ENCODE measurements around the gene NET1. TPM values are rescaled to one million over a fixed set of nuclear protein-coding genes. Genes with fewer than 3 reads are reported as not detected.
"Not testable (repeated sequence)": the region's sequence is repeated elsewhere in the genome, so short reads cannot be mapped to it uniquely, and the experiment has no call there.

The NET1 gene
- total RNA-seq, 1 donor from 2014 or later: 25.7 TPM

DNA sequence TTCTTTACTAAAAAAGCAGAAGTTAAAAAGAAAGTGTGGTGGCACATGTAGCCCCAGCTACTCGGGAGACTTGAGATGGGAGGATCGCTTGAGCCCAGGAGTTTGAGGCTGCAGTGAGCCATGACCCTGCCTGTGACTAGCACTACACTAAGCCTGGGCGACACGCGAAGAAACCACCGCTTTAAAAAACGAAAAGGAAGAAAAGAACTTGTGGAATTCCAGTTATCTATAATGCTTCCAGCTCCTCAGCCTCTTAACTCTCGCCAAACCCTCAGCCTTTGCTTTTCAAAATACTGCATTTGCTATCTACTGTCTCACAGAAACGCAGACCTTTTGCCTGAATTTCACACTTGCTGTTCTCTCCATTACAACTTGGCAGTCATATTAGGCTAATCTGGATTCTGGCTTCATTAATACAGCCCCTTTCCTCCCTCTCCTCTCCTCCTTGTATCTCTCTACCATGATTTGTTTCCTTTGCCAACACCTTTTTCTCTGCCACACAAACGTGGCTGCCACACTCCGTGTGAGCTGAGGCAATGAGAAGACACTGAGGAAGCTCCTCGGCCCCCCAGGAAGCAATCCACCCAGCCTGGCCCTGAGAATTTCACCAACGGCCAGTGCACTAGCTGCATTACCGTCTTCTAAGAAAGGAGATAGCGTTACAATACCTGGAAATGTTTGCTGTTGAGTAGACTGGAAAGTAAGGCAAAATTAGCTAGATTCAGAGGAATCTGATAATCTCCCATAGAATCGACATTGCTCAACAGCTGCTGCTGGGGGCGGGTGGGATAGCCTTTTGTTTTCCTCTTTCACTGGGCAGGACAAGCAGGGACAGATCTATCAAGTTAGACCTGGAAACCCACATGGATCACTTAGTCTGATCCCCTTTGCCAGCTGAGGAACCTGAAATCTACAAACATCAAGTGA is 49.8 kb downstream of the NET1 start:
- DNase-seq (ENCODE audit: extremely low read depth, low read depth, low spot score): no peak

DNA sequence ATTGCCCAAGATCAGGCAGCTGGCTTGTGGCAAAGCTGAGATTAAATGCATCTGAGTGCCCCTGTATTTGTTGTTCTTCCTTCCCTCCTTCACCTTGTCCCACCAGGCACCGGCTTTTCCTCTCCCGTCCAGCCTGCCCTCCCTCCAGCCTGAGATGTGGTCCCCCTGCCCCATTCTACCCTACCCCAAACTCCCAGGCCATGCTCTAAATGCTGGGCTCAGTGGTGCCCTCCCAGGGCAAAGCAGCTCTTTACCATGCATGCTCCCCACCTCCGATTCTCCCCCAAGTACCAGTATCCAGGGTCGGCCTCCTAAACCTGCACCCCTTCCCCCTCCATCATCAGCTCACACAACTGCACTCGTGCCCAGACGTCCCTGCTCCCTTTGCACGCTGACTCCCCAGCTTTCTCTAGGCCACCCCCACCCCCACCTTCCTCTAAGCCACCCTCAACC is 50.5 kb downstream of the NET1 start:
- no peak for DNase-seq (ENCODE audit: extremely low read depth, low read depth, low spot score)

DNA sequence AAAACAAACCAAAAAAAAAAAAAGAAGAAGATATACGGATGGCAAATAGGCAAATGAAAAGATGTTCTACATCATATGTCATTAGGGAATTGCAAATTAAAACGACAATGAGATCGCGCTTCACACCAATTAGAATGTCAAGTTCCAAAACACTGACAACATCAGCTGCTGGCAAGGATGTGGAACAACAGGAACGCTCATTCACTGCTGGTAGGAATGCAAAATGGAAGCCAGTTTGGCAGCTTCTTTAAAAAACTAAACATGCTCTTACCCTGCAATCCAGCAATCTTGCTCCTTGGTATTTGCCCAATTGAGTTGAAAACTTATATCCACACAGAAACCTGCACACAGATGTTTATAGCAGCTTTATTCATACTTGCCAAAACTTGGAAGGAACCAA is 52.2 kb downstream of the NET1 start:
- DNase-seq (ENCODE audit: extremely low read depth, low read depth, low spot score): no peak

DNA sequence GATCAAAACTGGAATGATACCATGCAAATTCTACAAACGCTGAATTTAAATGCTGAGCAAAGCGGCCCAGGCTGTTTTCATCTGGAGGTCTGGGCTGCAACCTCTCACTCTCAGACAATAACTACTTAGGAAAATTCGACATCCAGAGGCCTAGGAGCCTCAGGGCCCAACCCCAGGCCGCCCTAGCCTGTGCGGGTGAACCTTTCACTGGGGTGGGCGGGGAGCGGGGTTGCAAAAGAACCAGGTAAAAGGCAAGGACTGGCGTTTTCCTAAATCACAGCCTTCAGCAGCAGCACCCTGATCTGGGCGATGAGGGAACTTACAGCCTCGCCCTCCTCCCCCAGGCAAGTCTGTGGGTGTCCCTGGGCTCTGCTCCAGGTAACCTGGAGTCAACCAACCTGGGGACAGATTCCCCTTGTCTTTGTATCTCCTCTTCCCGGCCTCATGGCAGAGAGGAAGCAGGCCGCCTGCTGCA is 53.7 kb downstream of the NET1 start:
- DNase-seq (ENCODE audit: extremely low read depth, low read depth, low spot score): no peak

DNA sequence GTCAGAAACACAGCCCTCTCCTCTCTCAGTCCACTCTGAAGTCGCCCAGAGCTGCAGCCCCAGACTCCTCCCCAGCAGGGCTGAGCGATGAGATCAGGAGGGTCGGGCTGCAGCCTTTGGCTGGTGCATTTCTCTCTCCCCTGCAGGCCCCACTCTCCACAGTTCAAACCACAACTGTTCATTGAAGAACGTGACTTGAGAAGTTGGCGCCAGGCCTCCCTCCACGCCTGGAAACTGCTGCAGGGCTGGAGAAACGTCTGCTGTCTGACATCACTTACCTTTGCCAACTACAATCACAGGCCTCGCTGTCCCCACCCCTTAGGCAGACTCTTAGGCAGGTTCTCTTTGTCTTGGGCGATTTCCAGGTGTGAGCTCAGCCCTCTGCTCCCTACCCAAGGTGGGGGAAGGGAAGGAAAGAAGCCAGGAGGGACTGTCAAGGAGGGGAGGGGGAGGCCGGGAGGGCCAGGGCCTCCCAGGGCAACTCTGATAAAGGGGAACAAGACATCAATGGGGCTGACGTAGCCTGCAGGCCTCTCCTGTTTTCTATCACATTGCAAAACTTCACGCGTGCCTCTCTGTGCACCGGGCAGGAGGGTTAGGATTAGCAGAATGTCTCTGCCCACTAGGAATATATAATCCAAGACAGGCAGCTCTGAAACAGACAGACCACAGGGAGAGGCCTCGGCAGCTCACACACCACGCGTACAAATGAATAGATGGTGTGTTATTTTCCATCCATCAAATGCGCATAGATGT is 54.3 kb downstream of the NET1 start:
- no peak for DNase-seq (ENCODE audit: extremely low read depth, low read depth, low spot score)

DNA sequence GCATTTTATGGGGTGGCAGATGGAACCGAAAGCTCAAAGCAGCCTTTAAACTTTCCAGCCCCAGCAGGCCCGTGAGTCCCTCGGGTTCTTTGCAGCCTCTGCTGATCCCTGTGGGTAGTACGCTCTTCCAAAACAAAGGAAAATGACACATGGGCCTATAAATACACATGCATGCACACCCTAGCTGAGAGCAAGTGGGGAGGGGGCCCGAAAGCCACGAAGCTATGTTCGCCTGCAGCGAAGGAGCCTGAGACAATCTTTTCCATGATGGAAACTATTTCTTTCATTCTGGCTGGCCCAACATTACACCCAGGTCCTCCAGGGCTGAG is 54.8 kb downstream of the NET1 start:
- no peak for DNase-seq (ENCODE audit: extremely low read depth, low read depth, low spot score)

DNA sequence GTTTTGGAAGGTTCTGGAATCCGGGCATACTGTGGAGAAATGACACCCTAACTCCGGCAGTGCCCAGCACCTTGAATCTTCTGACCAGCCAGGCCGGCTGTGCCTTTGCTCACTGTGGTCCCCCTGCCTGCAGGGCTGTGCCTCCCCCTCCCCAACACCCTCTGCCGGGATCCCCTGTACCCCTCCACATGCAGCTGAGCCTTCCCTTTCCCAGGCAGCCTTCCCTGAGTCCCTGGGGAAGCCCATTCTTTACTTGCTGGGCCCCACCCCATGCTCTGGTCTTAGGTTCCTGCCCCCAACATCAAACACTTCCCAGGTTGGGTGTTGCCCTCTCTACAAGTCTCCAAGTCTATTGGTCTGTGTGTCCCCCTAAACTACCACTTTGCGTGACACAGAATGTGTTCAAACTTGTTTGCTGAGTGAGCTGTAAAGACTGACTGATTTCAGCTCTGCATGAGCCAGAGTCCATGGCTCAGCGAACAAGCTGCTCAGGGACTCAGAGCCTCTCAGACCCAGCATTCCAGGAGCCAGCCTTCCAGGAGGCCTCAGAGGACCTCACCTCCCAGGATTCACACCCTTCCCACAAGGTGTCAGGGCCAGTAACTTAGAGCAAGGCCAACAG is 55.4 kb downstream of the NET1 start:
- no peak for DNase-seq (ENCODE audit: extremely low read depth, low read depth, low spot score)

DNA sequence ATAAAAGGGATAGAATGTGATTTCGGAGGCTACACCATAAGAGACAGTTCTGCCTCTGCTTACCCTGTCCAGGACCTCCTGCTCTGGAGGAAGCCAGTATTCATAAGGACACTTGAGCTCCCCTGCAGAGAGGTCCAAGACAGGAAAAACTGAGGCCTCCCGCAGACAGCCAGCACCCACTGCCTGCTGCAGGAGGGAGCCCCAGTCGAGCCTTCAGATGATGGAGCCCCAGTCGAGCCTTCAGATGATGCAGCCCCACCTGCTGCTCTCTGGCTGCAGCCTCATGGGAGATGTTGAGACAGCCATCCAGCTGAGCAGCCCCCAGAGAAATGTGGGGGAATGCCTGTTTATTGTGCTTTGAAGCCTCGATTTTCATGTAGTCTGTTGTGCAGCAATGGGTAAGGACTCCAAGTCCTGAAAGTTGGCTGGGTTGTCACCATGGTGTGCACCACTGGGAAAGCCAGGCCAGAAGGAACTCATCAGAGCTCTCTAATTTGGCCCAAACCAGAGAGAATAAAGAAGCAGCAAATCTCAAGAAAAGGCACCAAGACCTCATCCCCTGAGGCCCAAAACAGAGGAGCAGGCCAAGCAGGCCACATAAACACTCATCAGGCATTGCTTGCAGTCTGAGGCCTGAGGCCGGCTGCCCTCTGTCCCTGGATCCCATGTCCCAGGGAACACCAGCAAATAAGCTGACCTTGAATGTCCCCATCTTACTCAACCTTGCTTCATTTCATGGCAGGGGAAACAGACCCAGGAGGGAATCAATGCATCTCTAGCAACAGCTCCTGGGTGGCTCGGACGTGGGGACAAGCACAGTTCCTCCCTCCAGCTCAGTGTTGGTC is 56.1 kb downstream of the NET1 start:
- DNase-seq (ENCODE audit: extremely low read depth, low read depth, low spot score): no peak

DNA sequence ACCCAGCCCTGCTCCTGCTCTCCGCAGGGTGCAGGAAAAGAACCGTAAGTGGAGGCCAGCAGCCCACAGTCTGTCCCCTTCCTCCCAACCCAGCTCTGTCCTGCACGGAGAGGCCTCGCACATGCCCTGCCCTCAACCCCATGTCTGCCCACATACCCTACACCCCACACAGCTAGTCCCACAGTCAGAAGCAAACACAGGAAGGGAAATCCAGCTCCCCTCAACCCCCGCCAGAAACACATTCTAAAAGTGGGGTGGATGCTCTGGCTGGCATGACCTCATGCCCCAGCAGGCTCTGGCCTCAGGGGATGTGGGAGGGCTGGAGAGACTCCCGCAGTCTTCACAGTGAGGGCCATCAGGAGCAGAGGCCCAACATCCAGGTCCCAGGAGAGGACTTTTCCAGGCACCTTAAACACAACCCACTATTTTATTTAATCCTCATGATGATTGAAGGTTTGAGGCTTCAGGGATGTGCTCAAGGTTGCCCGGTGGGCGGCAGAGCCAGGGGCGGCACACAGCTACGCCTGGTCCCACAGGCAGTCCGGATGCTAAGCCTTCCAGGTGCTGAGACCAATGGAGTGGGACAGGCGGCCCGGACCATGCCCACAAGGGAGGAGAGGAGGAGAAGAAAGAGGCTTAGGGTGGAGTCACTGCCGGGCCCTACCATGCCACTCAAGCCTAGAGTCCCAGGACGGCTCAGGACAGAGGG is 57.1 kb downstream of the NET1 start:
- DNase-seq (ENCODE audit: extremely low read depth, low read depth, low spot score): no peak

DNA sequence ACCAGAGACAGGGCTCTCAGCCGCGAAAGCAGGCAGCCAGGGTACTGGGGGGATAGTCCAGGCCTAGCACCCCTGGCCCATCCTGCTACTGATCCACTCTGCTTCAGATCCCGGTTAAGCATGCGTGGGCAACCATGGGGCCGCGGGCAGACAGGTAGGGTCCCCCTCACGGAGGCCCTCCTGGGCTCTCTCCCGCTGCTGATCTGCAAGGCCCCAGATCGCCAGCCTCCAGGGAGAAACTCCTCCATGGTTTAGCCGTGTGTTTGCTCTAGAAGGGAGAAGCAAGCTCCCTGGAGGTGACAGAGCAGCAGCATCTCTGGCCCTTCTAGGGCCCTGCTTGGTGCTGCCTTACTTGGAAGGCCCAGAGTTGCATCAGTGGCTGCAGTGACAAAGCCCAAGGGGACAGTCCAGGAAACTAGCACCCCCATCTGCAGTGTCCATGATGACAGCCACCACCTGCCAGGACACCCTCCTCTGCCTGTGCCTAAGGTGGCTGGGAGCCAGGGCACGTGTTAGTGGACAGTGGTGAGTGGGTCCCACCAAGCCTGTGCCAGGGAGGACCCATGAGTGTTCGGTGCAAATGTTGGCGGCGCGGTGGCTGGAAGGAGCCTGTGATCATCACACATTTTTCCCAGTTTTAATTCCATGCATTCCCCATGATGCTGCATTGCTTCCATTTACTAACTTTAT is 57.9 kb downstream of the NET1 start:
- no peak for DNase-seq (ENCODE audit: extremely low read depth, low read depth, low spot score)

DNA sequence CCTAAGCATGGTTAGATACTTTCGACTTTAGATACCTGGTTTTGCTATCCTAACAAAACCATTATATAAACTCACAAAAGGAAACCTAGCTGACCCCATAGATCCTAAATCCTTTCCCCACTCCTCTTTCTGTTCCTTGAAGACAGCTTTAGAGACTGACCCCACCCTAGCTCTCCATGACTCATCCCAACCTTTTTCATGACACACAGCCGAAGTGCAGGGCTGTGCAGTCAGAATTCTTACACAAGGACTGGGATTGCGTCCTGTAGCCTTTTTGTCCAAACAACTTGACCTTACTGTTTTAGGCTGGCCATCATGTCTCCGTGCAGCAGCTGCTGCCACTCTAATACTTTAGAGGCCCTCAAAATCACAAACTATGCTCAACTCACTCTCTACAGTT is 62.3 kb downstream of the NET1 start:
- DNase-seq (ENCODE audit: extremely low read depth, low read depth, low spot score): not testable (repeated sequence)

DNA sequence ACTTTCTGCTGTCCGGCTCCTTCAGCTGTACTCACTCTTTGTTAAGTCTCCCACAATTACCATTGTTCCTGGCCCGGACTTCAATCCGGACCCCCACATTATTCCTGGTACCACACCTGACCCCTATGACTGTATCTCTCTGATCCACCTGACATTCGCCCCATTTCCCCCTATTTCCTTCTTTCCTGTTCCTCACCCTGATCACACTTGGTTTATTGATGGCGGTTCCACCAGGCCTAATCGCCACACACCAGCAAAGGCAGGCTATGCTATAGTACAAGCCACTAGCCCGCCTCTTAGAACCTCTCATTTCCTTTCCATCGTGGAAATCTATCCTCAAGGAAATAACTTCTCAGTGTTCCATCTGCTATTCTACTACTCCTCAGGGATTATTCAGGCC is 62.7 kb downstream of the NET1 start:
- not testable (repeated sequence) for DNase-seq (ENCODE audit: extremely low read depth, low read depth, low spot score)

DNA sequence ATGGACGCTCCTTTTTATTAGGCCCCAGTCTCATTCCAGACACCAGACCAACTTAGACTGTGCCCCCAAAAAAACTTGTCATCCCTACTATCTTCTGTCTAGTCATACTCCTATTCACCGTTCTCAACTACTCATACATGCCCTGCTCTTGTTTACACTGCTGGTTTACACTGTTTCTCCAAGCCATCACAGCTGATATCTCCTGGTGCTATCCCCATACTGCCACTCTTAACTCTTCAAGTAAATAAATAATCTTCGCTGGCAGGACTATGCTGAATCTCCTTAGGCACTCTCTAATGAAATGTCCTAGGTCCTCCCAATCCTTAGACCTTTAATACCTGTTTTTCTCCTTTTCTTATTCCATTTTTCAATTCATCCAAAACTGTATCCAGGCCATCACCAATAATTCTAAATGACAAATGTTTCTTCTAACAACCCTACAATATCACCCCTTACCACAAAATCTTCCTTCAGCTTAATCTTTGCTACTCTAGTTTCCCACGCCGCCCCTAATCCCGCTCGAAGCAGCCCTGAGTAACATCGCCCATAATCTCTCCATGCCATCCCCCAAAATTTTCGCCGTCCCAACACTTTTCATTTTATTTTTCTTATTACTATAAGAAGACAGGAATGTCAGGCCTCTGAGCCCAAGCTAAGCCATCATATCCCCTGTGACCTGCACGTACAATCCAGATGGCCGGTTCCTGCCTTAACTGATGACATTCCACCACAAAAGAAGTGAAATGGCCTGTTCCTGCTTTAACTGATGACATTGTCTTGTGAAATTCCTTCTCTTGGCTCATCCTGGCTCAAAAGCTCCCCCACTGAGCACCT is 63.8 kb downstream of the NET1 start:
- DNase-seq (ENCODE audit: extremely low read depth, low read depth, low spot score): not testable (repeated sequence)

DNA sequence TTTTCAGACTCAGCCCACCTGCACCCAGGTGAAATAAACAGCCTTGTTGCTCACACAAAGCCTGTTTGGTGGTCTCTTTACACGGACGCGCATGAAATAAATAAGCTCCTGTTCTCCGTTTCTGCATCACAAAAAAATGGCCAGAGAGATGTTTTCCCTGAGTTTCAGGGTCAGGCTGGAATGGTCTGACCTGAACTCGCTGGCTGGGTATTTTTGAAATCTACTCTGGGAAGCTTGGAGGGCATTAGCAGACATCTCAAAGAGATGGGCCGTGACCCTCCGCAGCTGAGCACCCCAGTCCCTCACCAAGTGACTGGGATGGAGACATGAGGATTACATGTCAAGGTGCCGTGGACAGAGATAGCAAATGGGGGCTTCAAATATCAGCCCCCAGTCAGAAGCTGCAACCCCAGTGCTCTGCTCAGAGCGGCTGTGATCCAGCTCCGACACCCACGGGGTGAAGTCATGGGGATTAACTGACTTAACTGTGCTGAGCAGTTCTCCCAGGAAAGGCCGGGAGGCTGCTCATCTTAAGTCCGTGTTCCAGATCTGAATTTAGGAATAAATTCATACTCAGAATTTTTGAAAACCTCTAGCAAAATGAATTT is 64.7 kb downstream of the NET1 start:
- no peak for DNase-seq (ENCODE audit: extremely low read depth, low read depth, low spot score)

DNA sequence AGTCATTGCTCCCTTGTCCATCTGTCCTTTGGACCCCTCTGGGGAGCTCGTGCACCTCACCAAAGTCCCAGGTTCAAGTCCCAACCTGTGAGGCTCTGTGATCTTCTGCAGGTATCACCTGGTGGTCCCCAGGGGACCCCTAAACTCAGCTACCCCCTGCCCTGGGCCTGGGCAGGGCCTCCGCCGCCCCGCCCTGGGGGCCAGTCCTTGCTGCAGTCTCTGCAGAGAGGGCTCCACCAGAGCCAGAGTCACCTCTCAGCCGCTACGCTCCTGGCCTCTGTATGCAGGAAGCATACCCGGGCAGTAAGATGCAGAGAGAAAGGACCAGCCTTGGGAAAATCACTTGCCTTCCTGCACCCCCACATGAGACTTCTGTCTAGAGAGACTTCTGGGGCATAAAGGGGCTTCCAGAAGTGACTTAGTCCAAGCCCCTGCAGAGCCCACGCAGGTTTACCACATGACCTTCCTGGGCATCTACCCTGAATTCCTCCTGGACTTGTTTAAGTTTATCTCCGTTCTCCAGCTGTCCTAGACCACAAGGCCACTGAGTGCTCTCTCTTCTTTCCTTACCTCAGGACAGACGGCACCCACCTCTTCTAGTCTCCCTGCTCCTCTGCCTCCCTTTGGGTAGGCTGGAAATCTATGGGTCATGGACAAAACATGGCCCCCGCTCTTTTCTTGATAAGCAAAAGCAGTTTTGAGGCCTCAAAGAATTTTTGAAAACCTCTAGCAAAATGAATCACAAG is 65.8 kb downstream of the NET1 start:
- DNase-seq (ENCODE audit: extremely low read depth, low read depth, low spot score): no peak

DNA sequence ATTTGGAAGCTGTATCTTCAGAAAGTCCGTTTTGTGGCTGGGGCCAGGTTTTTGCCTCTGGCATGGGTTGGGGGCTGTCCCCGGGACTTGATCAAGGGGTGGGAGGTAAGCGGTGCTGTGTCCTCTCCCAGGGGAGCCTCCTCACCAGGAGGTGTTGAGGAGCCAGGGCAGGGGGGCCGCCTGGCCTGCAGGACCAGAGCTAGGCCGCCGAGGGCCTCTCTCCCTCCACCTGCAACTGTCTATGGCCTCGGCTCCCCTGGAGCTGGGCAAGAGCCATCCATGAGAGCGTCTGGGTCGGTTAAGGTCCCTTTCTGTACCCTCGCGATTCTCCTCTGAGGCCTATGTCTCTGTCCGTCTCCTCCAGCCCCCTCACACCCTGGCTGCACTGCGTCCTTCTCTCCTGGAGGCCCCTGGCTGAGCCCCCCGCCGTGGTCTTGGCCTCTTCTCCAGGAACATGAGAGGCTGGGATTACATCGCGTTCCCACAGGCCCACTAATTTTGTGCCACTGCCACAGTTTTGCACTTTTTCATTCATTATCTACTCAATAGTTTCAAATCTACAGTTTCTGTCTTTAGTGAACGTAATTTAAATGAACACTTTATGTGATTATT is 66.4 kb downstream of the NET1 start:
- no peak for DNase-seq (ENCODE audit: extremely low read depth, low read depth, low spot score)

All from glomerular endothelial cell (primary cell).